Activated T-cell treated with anti-CD3 and anti-CD28 coated beads for 24 hours (primary cell): ENCODE data around the gene ZNF414.

ENCODE experiments used
- DNase-seq: peaks from one replicate; pipeline ENCODE4 v3.0.0-alpha.2; 2020; ENCODE audit warnings: low read depth

ZNF414 gene

GRCh38 chr19:8490395-8490760, 23.6 kb downstream of the ZNF414 start:
- DNase-seq, result no peak

GRCh38 chr19:8489561-8490394, 24.2 kb downstream of the ZNF414 start:
- DNase-seq, result no peak

- no peak for DNase-seq
Measured at GRCh38 chr19:8488365-8488764, 25.6 kb downstream of the ZNF414 start.

GRCh38 chr19:8487137-8487851, 26.7 kb downstream of the ZNF414 start:
- peak; percentile 11 for DNase-seq

- DNase-seq, result no peak
Measured at GRCh38 chr19:8486661-8487136, 27.3 kb downstream of the ZNF414 start.

GRCh38 chr19:8485561-8486371, 28.2 kb downstream of the ZNF414 start:
- DNase-seq, result no peak

- no peak for DNase-seq
Measured at GRCh38 chr19:8484331-8484894, 29.6 kb downstream of the ZNF414 start.

- DNase-seq, result no peak
Measured at GRCh38 chr19:8483165-8483564, 30.8 kb downstream of the ZNF414 start.

- DNase-seq, result no peak
Measured at GRCh38 chr19:8482696-8483095, 31.3 kb downstream of the ZNF414 start.

GRCh38 chr19:8481616-8482015, 32.4 kb downstream of the ZNF414 start:
- DNase-seq, result no peak

- no peak for DNase-seq
Measured at GRCh38 chr19:8481201-8481600, 32.8 kb downstream of the ZNF414 start.

- DNase-seq, result no peak
Measured at GRCh38 chr19:8478598-8478997, 35.4 kb downstream of the ZNF414 start.

- no peak for DNase-seq
Measured at GRCh38 chr19:8477889-8478288, 36.1 kb downstream of the ZNF414 start.

- no peak for DNase-seq
Measured at GRCh38 chr19:8476524-8476923, 37.4 kb downstream of the ZNF414 start.

- no peak for DNase-seq
Measured at GRCh38 chr19:8475005-8475404, 39.0 kb downstream of the ZNF414 start.

GRCh38 chr19:8473648-8474476, 40.1 kb downstream of the ZNF414 start:
- DNase-seq, result no peak

- no peak for DNase-seq
Measured at GRCh38 chr19:8469613-8470368, 44.2 kb downstream of the ZNF414 start.

GRCh38 chr19:8468761-8469373, 45.1 kb downstream of the ZNF414 start:
- no peak for DNase-seq

- DNase-seq, result no peak
Measured at GRCh38 chr19:8468124-8468523, 45.8 kb downstream of the ZNF414 start.

GRCh38 chr19:8466018-8466417, 47.9 kb downstream of the ZNF414 start:
- DNase-seq, result no peak
